Fibroblast of skin of back (primary cell): ENCODE measurements around the gene PRKCH.

Experiments
- DNase-seq: peaks from one replicate; pipeline ENCODE4 v3.0.0-alpha.2; 2013

The PRKCH gene

GRCh38 chr14:61533513-61534255, 212.3 kb downstream of the PRKCH start:
- DNase-seq = no peak

DNA sequence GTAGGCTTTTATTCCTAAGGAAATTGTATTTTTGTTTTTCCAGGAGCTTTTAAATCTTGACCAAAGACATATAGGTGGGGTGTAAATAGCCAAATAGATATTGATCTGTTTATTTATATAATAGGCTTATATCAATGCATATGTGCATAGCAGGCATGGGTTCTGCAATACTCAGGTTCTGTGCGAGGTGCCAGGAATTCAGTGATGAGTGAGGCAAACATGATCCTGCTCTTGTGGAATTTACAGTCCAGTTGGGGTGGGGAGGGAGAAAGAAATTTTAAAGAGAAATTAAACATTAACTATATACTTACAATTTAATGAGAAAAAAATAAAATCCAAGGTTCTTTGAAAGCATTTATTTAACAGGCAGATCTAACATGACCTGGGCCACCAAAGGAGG, 213.7 kb downstream of the PRKCH start:
- no peak for DNase-seq

GRCh38 chr14:61535458-61535857, 214.1 kb downstream of the PRKCH start:
- DNase-seq = no peak

DNA sequence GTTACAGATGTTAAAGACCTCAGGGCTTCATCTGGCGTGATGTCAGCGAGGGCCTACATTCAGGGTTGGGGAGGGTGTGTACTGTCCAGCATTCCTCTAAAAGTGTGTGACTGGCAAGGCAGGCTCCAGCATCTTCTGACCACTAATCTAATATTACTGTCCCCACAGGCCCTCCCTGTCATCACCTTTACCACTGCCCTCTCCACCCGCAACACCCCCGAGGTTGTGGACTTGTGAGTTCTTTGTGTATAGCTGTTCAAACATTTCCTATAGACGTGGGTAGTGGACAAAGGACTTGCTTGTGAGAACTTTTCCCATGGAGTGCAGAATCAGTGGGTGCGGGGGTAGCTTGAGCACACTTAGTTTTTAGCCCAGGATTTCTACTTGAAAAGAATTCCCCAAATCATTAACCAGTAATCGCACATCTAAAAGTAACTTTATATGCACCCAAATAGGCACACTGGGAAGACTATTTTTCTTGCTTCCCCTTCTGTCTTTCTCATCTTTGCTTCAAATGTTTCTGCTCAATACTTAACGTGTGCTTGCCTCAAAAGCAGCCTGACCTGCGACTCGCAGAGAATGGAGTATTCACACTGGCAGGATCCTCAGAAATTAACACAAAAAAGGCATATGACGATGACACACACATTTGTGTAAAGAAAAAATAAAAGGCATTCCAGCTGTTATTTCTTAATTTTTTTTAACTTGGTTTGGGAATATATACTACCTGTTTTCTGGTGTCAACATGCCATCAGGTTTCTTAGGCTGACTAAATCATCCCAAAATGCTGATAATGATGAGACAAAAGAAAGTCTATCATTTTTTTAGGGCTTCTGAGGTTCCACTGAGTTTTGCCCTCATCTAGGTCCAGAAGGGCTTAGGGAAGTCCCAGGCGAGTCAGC, 215.5 kb downstream of the PRKCH start:
- no peak for DNase-seq

DNA sequence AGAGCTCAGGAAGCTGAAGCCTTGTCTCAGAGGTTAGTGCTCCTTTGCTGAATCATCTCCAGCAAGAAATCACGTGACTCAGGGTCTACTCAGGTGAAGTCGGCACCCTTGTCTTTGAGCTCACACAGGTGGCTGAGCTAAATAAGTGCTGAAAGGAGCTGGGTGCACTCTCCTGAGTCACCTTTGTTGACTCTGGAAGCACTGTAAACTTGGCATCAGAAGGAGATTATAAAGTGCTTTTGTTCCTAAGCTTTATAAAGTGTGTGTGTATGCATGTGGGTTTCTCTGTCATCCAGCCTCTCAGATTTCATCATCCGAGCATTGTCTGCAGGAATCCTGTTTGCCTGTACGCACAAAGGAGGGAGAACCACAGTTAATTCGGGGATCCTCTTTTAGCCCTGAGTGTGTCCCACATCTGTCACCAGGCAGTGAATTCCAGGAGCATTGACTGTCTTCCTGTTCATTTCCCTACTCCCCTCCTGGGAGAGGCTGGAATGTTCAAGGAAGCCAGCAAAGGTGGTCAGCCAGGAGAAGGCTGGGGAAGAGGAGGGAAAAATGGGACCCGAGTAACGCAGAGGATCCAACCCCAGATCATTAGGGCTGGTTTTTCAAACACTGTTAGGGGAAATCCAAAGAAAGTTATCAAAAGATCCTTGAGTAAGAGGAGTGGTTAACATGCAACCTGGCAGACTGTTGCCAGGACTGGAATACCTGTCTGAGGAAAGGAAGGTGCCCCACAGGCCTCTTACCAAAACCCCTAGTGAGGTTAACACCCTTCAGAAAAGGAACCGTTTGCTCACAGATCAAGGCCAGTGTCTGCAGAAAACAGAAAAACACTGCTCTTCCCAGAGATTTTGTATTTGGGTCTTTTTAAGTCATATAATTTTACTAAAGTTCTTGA, 216.4 kb downstream of the PRKCH start:
- DNase-seq = peak; percentile 80

DNA sequence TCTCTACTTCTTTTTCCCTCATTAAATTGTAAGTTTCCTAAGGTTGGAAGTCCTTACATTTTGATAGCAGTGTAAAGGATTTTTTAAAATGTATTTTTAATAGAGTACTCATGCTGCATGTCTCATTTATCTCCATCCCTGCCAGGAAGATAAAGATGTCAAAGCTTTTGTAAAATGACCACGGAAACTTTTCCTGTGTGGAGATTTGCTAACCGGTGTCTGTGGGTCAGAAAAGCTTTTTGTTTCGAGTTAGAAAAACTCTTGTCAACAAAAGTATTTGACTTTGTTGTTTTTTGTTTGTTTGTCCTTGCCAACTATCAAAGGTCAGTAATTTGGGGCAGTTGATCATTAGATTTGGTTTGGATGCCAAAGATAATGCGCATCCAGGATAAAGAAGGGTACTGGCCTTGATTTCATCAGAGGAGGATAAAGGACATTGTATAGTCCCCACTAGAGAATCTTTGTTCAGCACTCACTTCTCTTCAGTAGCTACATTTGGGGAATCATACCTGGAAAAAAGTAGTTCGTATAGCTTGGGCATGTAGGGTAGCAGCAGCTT, 217.2 kb downstream of the PRKCH start:
- no peak for DNase-seq

GRCh38 chr14:61539631-61540030, 218.3 kb downstream of the PRKCH start:
- no peak for DNase-seq

- DNase-seq = no peak
Measured at GRCh38 chr14:61540931-61541330, 219.6 kb downstream of the PRKCH start.

DNA sequence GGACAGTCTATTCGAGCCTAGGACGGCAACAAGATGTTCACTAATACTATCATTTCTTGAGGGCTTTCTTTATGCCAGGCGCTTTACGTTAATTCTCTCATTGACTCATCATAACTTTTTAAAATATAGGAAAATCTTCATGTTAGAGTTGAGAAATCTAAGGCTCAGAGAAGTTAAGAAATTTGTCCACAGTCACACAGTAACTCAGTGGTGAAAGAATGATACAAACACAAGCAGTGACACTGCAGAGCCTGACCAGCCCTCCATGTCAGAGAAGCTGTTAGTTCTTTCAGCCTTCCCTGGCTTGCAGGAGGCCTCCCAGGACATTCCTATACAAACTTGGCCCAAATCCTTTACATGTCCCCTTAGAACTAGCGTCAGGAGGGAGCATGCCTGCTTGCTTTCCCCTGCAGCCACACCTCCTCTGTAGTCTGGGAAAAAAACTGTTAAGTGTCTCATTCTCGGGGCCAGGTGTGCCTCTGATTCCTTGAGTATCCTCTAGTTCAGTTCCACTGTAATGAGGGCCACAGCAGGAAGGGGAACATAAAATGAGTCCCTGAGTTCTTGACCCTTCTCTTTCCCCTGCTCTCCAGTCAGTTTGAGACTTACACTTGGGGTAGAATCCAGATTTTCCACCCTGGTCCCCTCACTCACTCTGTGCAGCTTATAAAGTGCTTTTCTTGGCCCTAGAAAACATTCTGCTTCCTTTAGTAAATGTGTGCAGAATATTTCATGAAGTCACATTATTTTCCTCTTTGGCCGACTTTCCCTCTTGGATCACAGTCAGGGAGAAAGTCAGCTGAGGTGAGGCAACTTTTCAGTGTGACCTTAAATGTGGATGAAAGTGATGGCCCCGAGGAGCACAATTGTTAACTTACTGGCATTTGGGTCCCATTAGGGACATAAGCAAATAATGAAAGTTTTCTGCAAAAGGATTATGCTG, 221.7 kb downstream of the PRKCH start:
- DNase-seq = no peak

DNA sequence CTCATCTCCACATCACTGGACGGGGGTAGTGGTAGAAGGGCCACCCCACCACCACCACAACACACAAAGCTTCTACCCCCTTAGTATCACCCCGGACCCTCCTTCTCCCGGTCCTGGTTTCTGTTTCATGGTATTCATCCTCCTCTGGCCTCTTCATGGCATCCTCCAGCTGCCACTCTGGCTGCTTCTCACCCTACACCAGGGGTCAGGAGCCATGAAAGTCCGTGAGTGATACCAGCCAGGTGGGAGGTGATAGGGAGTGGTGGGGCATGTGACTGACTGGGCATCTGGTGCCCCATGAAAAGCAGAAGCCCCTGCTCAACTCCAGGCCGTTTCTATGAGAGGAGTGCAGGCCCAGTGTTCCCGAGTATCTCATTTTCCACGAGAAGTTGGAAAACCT, 222.6 kb downstream of the PRKCH start:
- no peak for DNase-seq

GRCh38 chr14:61544448-61545330, 223.3 kb downstream of the PRKCH start:
- DNase-seq = no peak

DNA sequence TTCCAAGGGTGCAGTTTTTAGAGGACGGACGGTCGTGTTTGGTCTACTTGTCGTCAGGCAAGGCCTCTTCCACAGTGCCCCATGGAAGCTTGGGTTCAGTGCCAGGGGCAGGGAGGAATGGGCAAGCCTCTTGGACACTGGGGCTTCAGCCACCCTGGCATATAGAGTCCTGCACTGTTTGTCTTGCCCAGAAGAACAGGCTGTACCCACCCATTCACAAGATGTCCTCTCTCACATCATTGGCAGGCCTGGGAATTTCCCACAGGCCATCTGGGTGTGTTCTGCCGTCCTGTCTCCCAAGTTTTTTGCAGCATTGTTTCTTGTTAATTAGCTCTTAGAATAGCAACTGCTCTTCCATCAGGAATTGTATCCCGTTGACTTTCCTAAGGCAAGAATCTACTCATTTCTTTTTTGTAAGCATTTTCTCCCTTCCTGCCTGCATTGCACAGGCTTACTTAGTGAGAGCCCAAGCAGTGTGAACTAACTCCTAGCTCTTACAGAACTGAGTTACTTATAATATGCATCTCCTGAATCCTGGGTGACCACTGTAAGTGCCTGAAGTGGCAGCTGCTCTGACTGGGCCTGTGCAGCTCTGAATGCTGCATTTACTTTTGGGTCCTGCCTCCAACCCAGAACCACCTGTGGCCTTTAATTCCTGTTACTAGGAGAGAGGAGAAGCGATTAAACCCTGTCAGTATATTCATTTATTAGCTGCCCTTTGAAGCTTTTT, 224.5 kb downstream of the PRKCH start:
- no peak for DNase-seq

GRCh38 chr14:61547186-61548069, 226.0 kb downstream of the PRKCH start:
- DNase-seq = peak; percentile 83

DNA sequence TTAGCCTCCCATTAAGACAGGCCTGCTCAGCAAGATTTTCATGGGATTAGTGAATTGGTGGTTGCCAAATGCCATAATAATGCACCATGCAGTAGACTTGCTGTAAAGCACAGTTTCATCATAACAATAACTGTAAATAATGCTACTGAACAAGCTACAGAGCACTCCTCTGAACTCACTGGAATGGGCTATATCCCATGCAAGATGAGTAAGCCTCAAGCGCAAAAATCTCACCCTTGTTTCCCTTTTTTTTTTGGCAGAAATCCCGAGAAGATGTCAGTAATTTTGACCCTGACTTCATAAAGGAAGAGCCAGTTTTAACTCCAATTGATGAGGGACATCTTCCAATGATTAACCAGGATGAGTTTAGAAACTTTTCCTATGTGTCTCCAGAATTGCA, 228.0 kb downstream of the PRKCH start:
- DNase-seq = peak; percentile 70

DNA sequence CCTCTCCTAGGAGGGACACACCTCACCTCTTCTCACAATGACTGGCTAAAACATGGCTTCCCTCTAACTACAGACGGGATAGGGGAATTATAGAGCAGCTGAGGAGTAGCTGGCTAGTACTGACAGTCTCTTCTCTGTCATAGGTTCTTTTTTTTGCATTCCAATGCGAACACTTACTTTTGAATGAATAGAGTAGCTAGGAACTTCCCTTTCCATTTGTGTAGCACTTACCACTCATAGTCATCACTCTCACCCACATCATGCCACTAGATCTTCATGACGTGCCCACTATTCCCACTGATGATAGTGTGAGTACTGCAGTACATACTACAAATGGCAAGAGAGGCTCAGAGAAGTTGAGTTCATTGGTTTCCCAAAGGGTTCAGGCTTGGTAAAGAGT, 230.0 kb downstream of the PRKCH start:
- DNase-seq = no peak

DNA sequence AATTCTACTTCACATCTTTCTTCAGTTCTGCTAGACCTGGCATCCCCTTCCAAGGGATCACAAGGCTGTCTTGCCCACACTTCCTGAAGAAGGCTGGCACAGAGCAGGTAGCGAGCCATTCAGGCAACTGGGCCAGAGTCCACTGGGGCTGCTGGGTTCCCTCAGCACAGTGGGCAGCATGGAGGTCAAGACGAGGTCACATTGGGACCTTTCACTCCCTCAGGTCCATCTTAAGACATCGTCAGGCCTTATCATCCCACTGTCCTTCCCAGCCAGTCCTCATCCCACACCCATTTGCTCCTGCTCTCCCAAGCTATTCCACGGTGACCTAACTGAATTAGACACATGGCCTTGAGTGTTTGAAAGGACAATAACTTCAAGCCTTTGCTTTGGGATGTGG, 230.9 kb downstream of the PRKCH start:
- no peak for DNase-seq

- DNase-seq = peak; percentile 100
Measured at GRCh38 chr14:61553730-61554641, 232.6 kb downstream of the PRKCH start.
